Epithelial cell of esophagus (primary cell): ENCODE results near the gene MSRB2.

Experiments used
- DNase-seq: peaks from one replicate; pipeline ENCODE4 v3.0.0; 2010; ENCODE audit warnings: low read depth
- H3K4me3 ChIP-seq: 2 replicates; pipeline ENCODE4 v1.5.1; 2011; ENCODE audit warnings: mild to moderate bottlenecking, low read length, control low read depth
- CTCF ChIP-seq: IDR thresholded peaks from 2 replicates; pipeline ENCODE4 v1.5.1; 2011; ENCODE audit warnings: low read depth, mild to moderate bottlenecking, low read length, control low read depth, inconsistent platforms; ENCODE audit not compliant: insufficient read depth; ENCODE audit errors: missing control alignments

The MSRB2 gene

GRCh38 chr10:23081891-23082290 lies 13.5 kb upstream of the MSRB2 start:
- TF ChIP-seq CTCF = peak; percentile 31
- DNase-seq = no peak
- H3K4me3 ChIP-seq = no peak overlapping the region

- DNase-seq = no peak
- TF ChIP-seq CTCF = no peak
- no peak overlapping the region for H3K4me3 ChIP-seq
Observed at GRCh38 chr10:23088609-23089008, 6.8 kb upstream of the MSRB2 start.

- H3K4me3 ChIP-seq = peak overlapping the region; percentile 17
- DNase-seq = no peak
- TF ChIP-seq CTCF = no peak
Observed at GRCh38 chr10:23094786-23095403, 484 bp upstream of the MSRB2 start.

GRCh38 chr10:23095966-23096801 lies 805 bp downstream of the MSRB2 start:
- H3K4me3 ChIP-seq = peak overlapping the region; percentile 71
- no peak for TF ChIP-seq CTCF
- DNase-seq = peak; percentile 43

- peak overlapping the region; percentile 71 for H3K4me3 ChIP-seq
- peak; percentile 49 for DNase-seq
- no peak for TF ChIP-seq CTCF
Observed at GRCh38 chr10:23096802-23097549, 1.6 kb downstream of the MSRB2 start.

- TF ChIP-seq CTCF = no peak
- DNase-seq = no peak
- H3K4me3 ChIP-seq = no peak overlapping the region
Observed at GRCh38 chr10:23099079-23099478, 3.7 kb downstream of the MSRB2 start.
